HCT116 (cell line): ENCODE measurements around the gene GALNT2. TPM values are rescaled to one million over a fixed set of nuclear protein-coding genes. Genes with fewer than 3 reads are reported as not detected.

Experiments
- ATAC-seq: fragments of 200-7000 bp; cut with Tn5 transposase; 2 replicates; pipeline ENCODE4 v1.9.1; 2020; ENCODE audit warnings: mild to moderate bottlenecking, moderate library complexity
- BruUV-seq: library from RNA; stranded (reverse); fragments of 400-500 nt; replicated peaks from 2 replicates; lab custom pipeline; 2021; lab: Mats Ljungman, UMichigan
- CTCF ChIA-PET: fragments of 300-600 bp; sonication (Branson Sonifier 250); formaldehyde crosslinking; loops from one replicate; lab custom pipeline; 2021; ENCODE audit warnings: antibody characterized with exemption; lab: Charles Lee
- POLR2A ChIA-PET: fragments of 300-600, 350-600 bp; sonication (Branson Sonifier 250); formaldehyde crosslinking; loops from one replicate; lab custom pipeline; 2021; ENCODE audit warnings: antibody characterized with exemption; lab: Charles Lee
- RAD21 ChIA-PET, 2 experiments: fragments of 300-600 bp; sonication (Branson Sonifier 250); formaldehyde crosslinking; loops; one replicate each; lab custom pipeline; 2023; ENCODE audit warnings: low total read pairs in 2 of 2; ENCODE audit not compliant: uncharacterized antibody in 2 of 2, unreplicated experiment in 2 of 2, low non-redundant PET in 1 of 2; lab: Charles Lee
- DNase-seq: peaks from one replicate; pipeline ENCODE4 v3.0.0-alpha.2; 2010; ENCODE audit warnings: low read depth, low spot score
- H2AFZ ChIP-seq: fragments of 200-600 bp; shearing (Covaris generic), sonication (generic); 2 replicates; pipeline ENCODE4 v1.6.1; 2017; ENCODE audit warnings: low read depth, mixed run types, mixed read lengths, antibody characterized with exemption, low read length; ENCODE audit not compliant: poor library complexity, severe bottlenecking
- H3K27ac ChIP-seq: 2 replicates; pipeline ENCODE4 v1.5.1; 2012; ENCODE audit warnings: low read depth, low read length
- H3K27me3 ChIP-seq: fragments of 200-600 bp; sonication (generic); 2 replicates; pipeline ENCODE4 v1.6.1; 2016; ENCODE audit warnings: mixed run types, low read length, mixed read lengths; ENCODE audit not compliant: insufficient read depth
- H3K36me3 ChIP-seq, 2 experiments: fragments of 200-500 bp in 1 of 2; fragments of 200-600 bp in 1 of 2; sonication (Bioruptor generic) in 1 of 2; sonication (generic) in 1 of 2; 2 replicates each; pipeline versions ENCODE4 v1.5.1 to v1.6.1; 2014 to 2016; ENCODE audit warnings: low read length in 2 of 2, inconsistent platforms in 1 of 2, mixed read lengths in 1 of 2, mixed run types in 1 of 2; ENCODE audit not compliant: insufficient read depth in 2 of 2, control insufficient read depth in 1 of 2
- H3K4me1 ChIP-seq, 2 experiments: fragments of 200-600 bp in 1 of 2; sonication (generic) in 1 of 2; 2 replicates each; pipeline versions ENCODE4 v1.5.1 to v1.6.1; 2012 to 2017; ENCODE audit warnings: low read length in 2 of 2, inconsistent platforms in 1 of 2, mild to moderate bottlenecking in 1 of 2, mixed read lengths in 1 of 2, mixed run types in 1 of 2, moderate library complexity in 1 of 2; ENCODE audit not compliant: insufficient read depth in 2 of 2, control insufficient read depth in 1 of 2
- H3K4me2 ChIP-seq: fragments of 200-600 bp; sonication (generic); 2 replicates; pipeline ENCODE4 v1.6.1; 2017; ENCODE audit warnings: mixed run types, low read length, mixed read lengths
- H3K4me3 ChIP-seq, 2 experiments: fragments of 200-600 bp in 1 of 2; sonication (generic) in 1 of 2; replicated peaks in 1 of 2; 2 replicates each; pipeline ENCODE4 v1.5.1; 2011 to 2016; ENCODE audit warnings: low read length in 2 of 2, control low read depth in 1 of 2, low read depth in 1 of 2, mild to moderate bottlenecking in 1 of 2, mixed read lengths in 1 of 2, mixed run types in 1 of 2
- H3K79me2 ChIP-seq: fragments of 200-600 bp; sonication (generic); 2 replicates; pipeline ENCODE4 v1.6.1; 2017; ENCODE audit warnings: mild to moderate bottlenecking, mixed run types, low read length, moderate library complexity, mixed read lengths; ENCODE audit not compliant: insufficient read depth
- H3K9ac ChIP-seq: fragments of 200-600 bp; sonication (generic); 2 replicates; pipeline ENCODE4 v1.6.1; 2016; ENCODE audit warnings: low read length, mixed read lengths
- H3K9me2 ChIP-seq: fragments of 200-600 bp; sonication (generic), shearing (Covaris generic); 2 replicates; pipeline ENCODE4 v1.6.1; 2017; ENCODE audit warnings: mixed run types, mild to moderate bottlenecking, moderate library complexity; ENCODE audit not compliant: insufficient read depth
- H3K9me3 ChIP-seq, 2 experiments: fragments of 200-500 bp in 1 of 2; fragments of 200-600 bp in 1 of 2; sonication (Bioruptor generic) in 1 of 2; sonication (generic) in 1 of 2; 2 replicates each; pipeline ENCODE4 v1.6.1; 2014 to 2017; ENCODE audit warnings: low read length in 2 of 2, mixed read lengths in 2 of 2, inconsistent platforms in 1 of 2, low read depth in 1 of 2, mild to moderate bottlenecking in 1 of 2, mixed run types in 1 of 2, moderate library complexity in 1 of 2; ENCODE audit not compliant: control insufficient read depth in 1 of 2, insufficient read depth in 1 of 2
- H4K20me1 ChIP-seq: fragments of 200-600 bp; sonication (generic), shearing (Covaris generic); 2 replicates; pipeline ENCODE4 v1.6.1; 2017; ENCODE audit warnings: mixed run types, mild to moderate bottlenecking, moderate library complexity; ENCODE audit not compliant: insufficient read depth
- CBX3 ChIP-seq: IDR thresholded peaks from 2 replicates; pipeline ENCODE4 v1.6.1; 2012; ENCODE audit warnings: low read depth
- CEBPB ChIP-seq: IDR thresholded peaks from 2 replicates; pipeline ENCODE4 v1.6.1; 2012; ENCODE audit warnings: low read depth
- EGR1 ChIP-seq: IDR thresholded peaks from 2 replicates; pipeline ENCODE4 v1.6.1; 2012; ENCODE audit warnings: low read depth
- EZH2 ChIP-seq: fragments of 200-600 bp; sonication (generic); IDR thresholded peaks from 2 replicates; pipeline ENCODE4 v1.6.1; 2017; ENCODE audit warnings: antibody characterized with exemption, mixed run types
- EZH2phosphoT487 ChIP-seq: fragments of 200-600 bp; IDR thresholded peaks from 2 replicates; pipeline ENCODE4 v1.6.1; 2018; ENCODE audit warnings: antibody characterized with exemption, borderline replicate concordance
- FOSL1 ChIP-seq: IDR thresholded peaks from 2 replicates; pipeline ENCODE4 v1.6.1; 2012; ENCODE audit warnings: low read depth
- JUND ChIP-seq: IDR thresholded peaks from 2 replicates; pipeline ENCODE4 v1.6.1; 2012
- RAD21 ChIP-seq: IDR thresholded peaks from 2 replicates; pipeline ENCODE4 v1.6.1; 2012; ENCODE audit warnings: low read depth, mild to moderate bottlenecking
- SIN3A ChIP-seq: IDR thresholded peaks from 2 replicates; pipeline ENCODE4 v1.6.1; 2012; ENCODE audit warnings: low read depth
- SP1 ChIP-seq: IDR thresholded peaks from 2 replicates; pipeline ENCODE4 v1.6.1; 2012; ENCODE audit warnings: low read depth
- SRF ChIP-seq: IDR thresholded peaks from 2 replicates; pipeline ENCODE4 v1.6.1; 2012; ENCODE audit warnings: low read depth
- TCF7L2 ChIP-seq: IDR thresholded peaks from 2 replicates; pipeline ENCODE4 v1.7.0; 2011; ENCODE audit warnings: borderline replicate concordance, inconsistent platforms; ENCODE audit not compliant: insufficient read depth, insufficient read length; ENCODE audit errors: extremely low read depth
- ZNF274 ChIP-seq: fragments of 200-500 bp; sonication (Bioruptor generic); IDR thresholded peaks from 2 replicates; pipeline ENCODE4 v1.6.1; 2014; ENCODE audit warnings: mild to moderate bottlenecking, low read depth, low read length, inconsistent platforms
- intact Hi-C: fragments of 100-400 bp; cut with micrococcal nuclease; formaldehyde crosslinking; loops from 2 replicates; pipeline ENCODE4 v1.10.0; 2022
- total RNA-seq: library from RNA; stranded (reverse); gene quantifications from one replicate; pipeline ENCODE4 v1.2.1, GENCODE V29; 2021; ENCODE audit not compliant: unreplicated experiment
- TF ChIP-seq, protein P1 (sequence below), 3 experiments: fragments of 200-600 bp in 1 of 3; sonication (generic) in 1 of 3; IDR thresholded peaks in 2 of 3; conservative IDR thresholded peaks in 1 of 3; 2 replicates each; pipeline ENCODE4 v1.5.1; 2012 to 2017; ENCODE audit warnings: low read depth in 2 of 3, low read length in 2 of 3, antibody characterized with exemption in 1 of 3, borderline replicate concordance in 1 of 3, control low read depth in 1 of 3, mild to moderate bottlenecking in 1 of 3, mixed read lengths in 1 of 3, mixed run types in 1 of 3, moderate library complexity in 1 of 3; ENCODE audit not compliant: insufficient read depth in 1 of 3
- TF ChIP-seq, protein P2 (sequence below): IDR thresholded peaks from 2 replicates; pipeline ENCODE4 v1.6.1; 2012

GALNT2 gene
- total RNA-seq, 1 experiment from 2014 or later = 40.8 TPM

DNA sequence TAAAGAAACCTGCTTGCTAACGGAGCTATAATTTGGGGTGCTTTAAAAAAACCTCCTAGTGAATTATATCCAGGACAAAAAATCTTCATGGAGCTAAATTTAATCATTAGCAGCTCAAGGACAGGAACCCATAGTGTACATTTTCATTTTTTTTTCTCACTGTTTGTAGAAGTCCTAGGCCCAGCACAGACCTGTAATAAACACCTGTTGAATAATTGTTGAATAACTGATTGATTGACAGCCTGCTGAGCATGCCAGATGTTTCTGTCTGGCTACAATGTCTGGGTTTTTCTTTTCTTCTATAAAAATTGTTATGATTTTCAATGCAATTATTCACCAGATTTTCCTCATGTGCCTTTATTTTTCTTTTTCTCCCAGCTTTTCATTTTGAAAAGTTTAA is 10.9 kb upstream of the GALNT2 start:
- ChIA-PET CTCF (no interaction called here), POLR2A (no interaction called here)
- no peak for ATAC-seq
- H4K20me1 ChIP-seq = no peaks in the 10 kb centered on the region
- H3K4me1 ChIP-seq = no peaks in the 10 kb centered on the region
- H3K4me2 ChIP-seq = no peak overlapping the region
- H3K36me3 ChIP-seq = no peaks in the 10 kb centered on the region
- H3K9ac ChIP-seq = no peak overlapping the region
- H3K27ac ChIP-seq = no peak overlapping the region
- no peak overlapping the region for H3K4me3 ChIP-seq
- no peaks in the 10 kb centered on the region for H3K79me2 ChIP-seq
- H2AFZ ChIP-seq = no peak overlapping the region
- H3K27me3 ChIP-seq = no peaks in the 10 kb centered on the region; the same call in 1 of the 2 replicates
- H3K9me3 ChIP-seq = no peaks in the 10 kb centered on the region
- no peak for TF ChIP-seq EGR1
- TF ChIP-seq JUND = no peak
- TF ChIP-seq EZH2phosphoT487 = no peak
- TF ChIP-seq, protein P1, sequence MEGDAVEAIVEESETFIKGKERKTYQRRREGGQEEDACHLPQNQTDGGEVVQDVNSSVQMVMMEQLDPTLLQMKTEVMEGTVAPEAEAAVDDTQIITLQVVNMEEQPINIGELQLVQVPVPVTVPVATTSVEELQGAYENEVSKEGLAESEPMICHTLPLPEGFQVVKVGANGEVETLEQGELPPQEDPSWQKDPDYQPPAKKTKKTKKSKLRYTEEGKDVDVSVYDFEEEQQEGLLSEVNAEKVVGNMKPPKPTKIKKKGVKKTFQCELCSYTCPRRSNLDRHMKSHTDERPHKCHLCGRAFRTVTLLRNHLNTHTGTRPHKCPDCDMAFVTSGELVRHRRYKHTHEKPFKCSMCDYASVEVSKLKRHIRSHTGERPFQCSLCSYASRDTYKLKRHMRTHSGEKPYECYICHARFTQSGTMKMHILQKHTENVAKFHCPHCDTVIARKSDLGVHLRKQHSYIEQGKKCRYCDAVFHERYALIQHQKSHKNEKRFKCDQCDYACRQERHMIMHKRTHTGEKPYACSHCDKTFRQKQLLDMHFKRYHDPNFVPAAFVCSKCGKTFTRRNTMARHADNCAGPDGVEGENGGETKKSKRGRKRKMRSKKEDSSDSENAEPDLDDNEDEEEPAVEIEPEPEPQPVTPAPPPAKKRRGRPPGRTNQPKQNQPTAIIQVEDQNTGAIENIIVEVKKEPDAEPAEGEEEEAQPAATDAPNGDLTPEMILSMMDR (IDR thresholded peaks at IDR 0.05 in 2 of 3, conservative IDR thresholded peaks at IDR 0.05 in 1 of 3; ENCODE audit: borderline replicate concordance in 1 of 3, insufficient read depth in 1 of 3, low read depth in 2 of 3, low read length in 2 of 3) = no peak
- no peak for TF ChIP-seq EZH2
- no peak for TF ChIP-seq TCF7L2
- TF ChIP-seq, protein P2, sequence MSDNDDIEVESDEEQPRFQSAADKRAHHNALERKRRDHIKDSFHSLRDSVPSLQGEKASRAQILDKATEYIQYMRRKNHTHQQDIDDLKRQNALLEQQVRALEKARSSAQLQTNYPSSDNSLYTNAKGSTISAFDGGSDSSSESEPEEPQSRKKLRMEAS = no peak
- no peak for TF ChIP-seq ZNF274
- TF ChIP-seq RAD21 = no peak
- no peak for TF ChIP-seq CEBPB
- no peak for TF ChIP-seq SIN3A
- no peak for TF ChIP-seq CBX3
- no peak for TF ChIP-seq SP1
- TF ChIP-seq SRF = no peak
- no peak for TF ChIP-seq FOSL1
- TF ChIP-seq, all 23 proteins: peak for 0
- no peak for DNase-seq
- no peaks in the 10 kb centered on the region for H3K9me2 ChIP-seq
- RAD21 ChIA-PET = no interaction called here
- intact Hi-C loops = no loop called here
- BruUV-seq = no TSS peak
